Medulla oblongata (tissue), 1 donor: Measurements from ENCODE around the gene HTRA1.

Experiments used
- DNase-seq: peaks from one replicate; pipeline ENCODE4 v3.0.0-alpha.2; 2015; ENCODE audit errors: extremely low spot score

Gene HTRA1

GRCh38 chr10:122454603-122455080 is 6.7 kb upstream of the HTRA1 start, which contains the start of gene ARMS2:
ARMS2 (plus strand) TSS chr10:122454653; CDS start chr10:122454728, 75 bp downstream.
- DNase-seq: no peak

- DNase-seq: no peak
These were observed 5.8 kb upstream of the HTRA1 start for GRCh38 chr10:122455376-122456079.

GRCh38 chr10:122457934-122458333 is 3.4 kb upstream of the HTRA1 start:
- peak; percentile 63 for DNase-seq

GRCh38 chr10:122458693-122459092 is 2.7 kb upstream of the HTRA1 start:
- DNase-seq: peak; percentile 60

DNA sequence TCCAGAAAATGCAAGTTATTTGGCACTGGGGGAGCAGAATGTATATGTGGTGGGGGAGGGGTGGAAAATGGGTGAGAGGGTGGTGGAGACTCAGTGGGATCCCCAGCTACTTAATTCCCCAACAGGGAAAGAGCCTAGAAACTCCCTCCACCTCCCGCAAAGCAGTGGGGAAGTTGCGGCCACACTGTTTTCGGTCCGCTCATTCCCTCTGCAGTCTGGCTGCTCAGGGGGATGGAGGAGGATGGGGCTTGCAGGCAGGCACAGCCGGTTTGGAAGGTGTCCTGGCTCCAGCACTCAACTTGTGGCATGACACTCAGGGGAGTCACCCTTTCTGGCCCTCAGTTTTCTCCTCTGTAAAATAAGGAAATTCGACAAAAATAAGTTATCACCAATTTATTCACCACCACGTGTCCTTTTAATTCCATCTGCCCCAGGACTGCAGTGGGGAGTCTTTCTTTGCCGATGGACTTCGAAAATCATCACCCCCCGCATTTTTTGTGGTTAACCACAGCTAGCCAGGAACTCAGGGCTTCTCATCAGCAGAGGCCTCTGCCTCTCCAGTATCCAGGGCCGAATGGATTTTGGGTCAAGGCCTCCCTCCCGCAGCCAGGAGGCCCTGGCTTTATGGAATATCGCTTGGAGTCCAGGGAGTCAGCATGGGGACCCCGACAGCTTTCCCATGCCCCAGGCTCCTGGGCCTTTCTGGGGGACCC is 1.6 kb upstream of the HTRA1 start:
- DNase-seq: no peak

DNA sequence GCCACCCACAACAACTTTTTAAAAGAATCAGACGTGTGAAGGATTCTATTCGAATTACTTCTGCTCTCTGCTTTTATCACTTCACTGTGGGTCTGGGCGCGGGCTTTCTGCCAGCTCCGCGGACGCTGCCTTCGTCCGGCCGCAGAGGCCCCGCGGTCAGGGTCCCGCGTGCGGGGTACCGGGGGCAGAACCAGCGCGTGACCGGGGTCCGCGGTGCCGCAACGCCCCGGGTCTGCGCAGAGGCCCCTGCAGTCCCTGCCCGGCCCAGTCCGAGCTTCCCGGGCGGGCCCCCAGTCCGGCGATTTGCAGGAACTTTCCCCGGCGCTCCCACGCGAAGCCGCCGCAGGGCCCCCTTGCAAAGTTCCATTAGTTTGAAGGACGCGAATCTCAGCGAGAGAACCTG is 461 bp upstream of the HTRA1 start:
- no peak for DNase-seq

GRCh38 chr10:122461729-122462532 is 578 bp downstream of the HTRA1 start:
- peak; percentile 36 for DNase-seq

- peak; percentile 65 for DNase-seq
These were observed 1.4 kb downstream of the HTRA1 start for GRCh38 chr10:122462533-122463465.

- DNase-seq: peak; percentile 7
These were observed 2.3 kb downstream of the HTRA1 start for GRCh38 chr10:122463466-122464249.

- DNase-seq: no peak
These were observed 2.8 kb downstream of the HTRA1 start for GRCh38 chr10:122464250-122464510.

GRCh38 chr10:122464586-122464985 is 3.2 kb downstream of the HTRA1 start:
- DNase-seq: peak; percentile 58

GRCh38 chr10:122465401-122466040 is 4.2 kb downstream of the HTRA1 start:
- DNase-seq: no peak

DNA sequence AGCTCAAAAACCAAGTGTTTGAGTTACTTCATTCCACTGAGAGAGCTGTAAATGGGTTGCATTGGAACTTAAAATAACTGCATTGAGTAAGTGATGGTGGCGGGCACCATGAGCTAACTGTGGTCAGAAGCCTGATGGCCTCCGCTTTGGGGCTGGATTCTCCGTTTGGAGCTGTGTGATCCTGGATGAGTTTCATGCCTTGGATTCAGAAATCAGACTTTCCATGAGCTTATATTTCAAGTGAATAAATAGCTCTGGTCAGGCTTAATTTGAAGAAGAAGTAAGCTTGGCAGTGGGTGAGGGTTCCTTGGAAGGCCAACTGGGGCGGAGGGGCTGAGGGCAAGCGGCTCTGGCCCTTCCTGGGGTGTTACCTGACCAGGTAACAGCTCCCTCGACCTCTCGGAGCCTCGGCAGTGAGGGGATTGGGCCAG is 5.6 kb downstream of the HTRA1 start:
- no peak for DNase-seq

GRCh38 chr10:122467701-122468100 is 6.3 kb downstream of the HTRA1 start:
- no peak for DNase-seq

DNA sequence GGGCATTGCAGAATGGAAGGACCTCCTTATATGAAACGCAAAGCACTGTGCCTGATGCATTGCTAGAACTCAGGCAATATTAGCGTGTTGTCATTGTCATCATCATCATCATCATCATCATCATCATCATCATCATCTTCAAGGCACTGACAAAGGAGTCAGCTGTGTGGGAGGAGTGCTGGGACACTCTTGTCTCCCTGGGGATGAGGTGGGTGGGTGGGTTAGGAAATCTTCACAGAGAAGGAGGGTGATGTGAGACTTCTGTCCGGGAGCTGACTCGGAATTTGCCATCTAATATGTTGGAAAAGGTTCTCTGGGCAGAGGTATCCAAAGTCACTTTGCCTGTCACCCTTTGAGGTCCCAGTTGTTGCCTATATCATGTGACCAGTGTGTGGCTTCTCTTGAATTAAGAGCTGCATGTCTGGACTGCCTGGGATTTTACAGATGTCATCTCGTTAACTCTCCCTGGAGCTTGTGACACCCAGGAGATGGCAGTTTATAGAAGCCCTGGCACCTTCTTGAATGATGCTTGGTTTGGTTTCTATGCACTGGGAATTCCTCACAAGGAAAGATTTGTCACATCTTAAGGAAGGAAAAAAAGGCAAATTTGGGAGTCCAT is 7.1 kb downstream of the HTRA1 start:
- no peak for DNase-seq

DNA sequence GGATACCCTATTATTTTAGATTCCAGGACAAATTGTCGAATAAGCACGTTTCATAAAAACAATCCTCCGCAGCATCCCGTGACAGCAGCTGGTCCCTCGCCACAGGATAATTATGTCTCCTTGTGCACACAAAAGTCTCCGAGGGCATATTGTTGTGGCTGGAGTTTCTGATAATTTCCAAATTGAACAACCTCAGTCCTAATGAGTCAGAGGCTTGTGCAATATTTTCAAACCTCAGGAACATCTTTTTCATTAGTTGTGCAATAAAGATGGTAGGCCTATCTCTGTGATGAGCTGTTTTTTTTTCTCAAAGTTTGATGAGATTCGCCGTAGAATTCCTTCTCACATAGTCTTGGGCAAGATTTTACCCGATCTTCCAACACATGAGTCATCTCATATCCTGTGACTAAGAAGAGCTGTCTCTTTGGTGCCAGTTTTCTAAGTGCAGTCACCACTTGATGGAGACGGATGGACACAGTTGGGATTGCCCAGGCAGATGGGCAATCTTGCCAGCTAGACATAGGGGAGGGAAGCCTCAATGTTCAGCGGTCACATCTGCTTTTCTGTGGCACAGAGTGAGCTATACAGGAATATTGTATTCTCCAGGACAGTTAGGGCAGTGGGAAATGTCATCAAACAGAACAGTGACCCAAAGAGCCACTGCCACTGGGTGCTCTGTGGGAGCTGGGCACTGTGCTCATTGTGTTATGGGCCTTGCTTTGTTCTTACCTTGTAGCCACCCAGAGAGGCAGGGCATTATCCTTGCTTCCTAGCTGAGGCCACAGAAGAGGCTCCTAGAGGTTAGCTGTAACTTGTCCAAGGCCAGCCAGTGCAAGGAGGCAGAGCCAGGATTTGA is 7.8 kb downstream of the HTRA1 start:
- peak; percentile 74 for DNase-seq

- no peak for DNase-seq
These were observed 8.5 kb downstream of the HTRA1 start for GRCh38 chr10:122469848-122470247.

GRCh38 chr10:122471531-122472177 is 10.3 kb downstream of the HTRA1 start:
- no peak for DNase-seq
